NB4 (cell line): ENCODE measurements around the gene PLA2G6.

Experiments
- DNase-seq: peaks from one replicate; pipeline ENCODE4 v3.0.0; 2010; ENCODE audit warnings: low read depth
- H3K4me3 ChIP-seq: one replicate; pipeline ENCODE4 v1.5.1; 2011; ENCODE audit warnings: mild to moderate bottlenecking, low read depth, low read length, moderate library complexity
- CTCF ChIP-seq: IDR thresholded peaks from one replicate; pipeline ENCODE4 v1.5.1; 2012; ENCODE audit warnings: low read depth, low read length
- MAX ChIP-seq: IDR thresholded peaks from 2 replicates; pipeline ENCODE4 v1.6.1; 2011; ENCODE audit warnings: low read depth, low read length
- MYC ChIP-seq: IDR thresholded peaks from 2 replicates; pipeline ENCODE4 v1.6.1; 2011; ENCODE audit warnings: low read depth, low read length
- POLR2A ChIP-seq: IDR thresholded peaks from 2 replicates; pipeline ENCODE4 v1.6.1; 2011; ENCODE audit warnings: mild to moderate bottlenecking; ENCODE audit not compliant: insufficient read length; ENCODE audit errors: extremely low read depth

Gene PLA2G6

GRCh38 chr22:38085501-38085900, 96.1 kb downstream of the PLA2G6 start:
- H3K4me3 ChIP-seq, result no peak overlapping the region
- DNase-seq, result no peak
- TF ChIP-seq CTCF (no peak), MAX (no peak), MYC (no peak), POLR2A (no peak)

GRCh38 chr22:38085056-38085455, 96.6 kb downstream of the PLA2G6 start:
- no peak for TF ChIP-seq MYC
- TF ChIP-seq MAX, result no peak
- no peak for TF ChIP-seq POLR2A
- TF ChIP-seq CTCF, result no peak
- no peak overlapping the region for H3K4me3 ChIP-seq
- no peak for DNase-seq

- TF ChIP-seq MAX (no peak), CTCF (no peak), MYC (no peak), POLR2A (no peak)
- no peak for DNase-seq
- no peak within 1 kb of the TSS for H3K4me3 ChIP-seq
Observed at GRCh38 chr22:38083931-38084631, 97.5 kb downstream of the PLA2G6 start, which contains the start of gene SLC16A8. Gene SLC16A8 (minus strand): TSS chr22:38084184. CDS start chr22:38082873, 1,311 bp downstream.

- DNase-seq, result no peak
- TF ChIP-seq CTCF, result no peak
- TF ChIP-seq MAX, result no peak
- no peak for TF ChIP-seq POLR2A
- no peak for TF ChIP-seq MYC
- no peak overlapping the region for H3K4me3 ChIP-seq
Observed at GRCh38 chr22:38082986-38083710, 98.5 kb downstream of the PLA2G6 start.

GRCh38 chr22:38081941-38082828, 99.4 kb downstream of the PLA2G6 start:
- TF ChIP-seq POLR2A, result no peak
- TF ChIP-seq MYC, result no peak
- no peak for TF ChIP-seq MAX
- no peak for TF ChIP-seq CTCF
- DNase-seq, result no peak
- no peak overlapping the region for H3K4me3 ChIP-seq
